HG03342 (cell line): Measurements from ENCODE around the gene PPP1R37.
A peak's percentile ranks its signal among the peaks of the same experiment; 100 is the strongest.

Experiments
- ATAC-seq: cut with Tn5 transposase; IDR thresholded peaks from one replicate; pipeline ENCODE4 v1.9.1; 2021; ENCODE audit warnings: mild to moderate bottlenecking, moderate library complexity; ENCODE audit not compliant: unreplicated experiment

PPP1R37 gene

DNA sequence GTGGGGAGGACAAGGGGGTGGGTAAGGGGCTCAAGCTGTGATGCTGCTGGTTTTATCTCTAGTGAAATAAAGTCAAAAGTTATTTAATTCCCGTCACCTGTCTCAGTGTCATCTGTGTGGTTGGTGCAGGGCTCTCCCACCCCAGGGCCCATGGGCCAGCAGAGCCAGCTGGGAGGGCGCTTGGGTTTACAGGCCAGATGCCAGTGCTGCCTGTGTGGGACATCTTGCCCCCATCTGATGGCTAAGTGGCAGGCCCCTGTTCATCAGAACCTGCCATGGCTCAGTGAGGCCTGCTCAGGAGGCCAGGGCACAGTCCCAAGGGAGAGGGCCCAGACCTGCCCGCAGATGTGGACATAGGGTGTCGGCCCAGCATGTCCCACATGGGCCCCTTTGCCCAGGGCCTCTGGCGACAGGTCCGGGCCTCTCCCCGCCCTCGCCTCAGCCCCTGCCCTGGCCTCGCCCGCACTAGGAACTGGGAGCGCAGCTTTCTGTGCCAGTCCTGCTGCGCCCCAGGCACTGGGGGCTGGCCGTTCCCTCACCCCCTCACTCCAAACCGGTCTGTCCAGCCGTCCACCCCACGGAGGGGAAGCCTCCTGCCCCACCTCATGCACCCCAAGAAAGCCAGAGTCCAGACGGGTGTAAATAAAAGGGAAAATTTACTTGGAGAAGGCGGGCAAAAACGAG is 22.0 kb upstream of the PPP1R37 start:
- ATAC-seq = no peak

DNA sequence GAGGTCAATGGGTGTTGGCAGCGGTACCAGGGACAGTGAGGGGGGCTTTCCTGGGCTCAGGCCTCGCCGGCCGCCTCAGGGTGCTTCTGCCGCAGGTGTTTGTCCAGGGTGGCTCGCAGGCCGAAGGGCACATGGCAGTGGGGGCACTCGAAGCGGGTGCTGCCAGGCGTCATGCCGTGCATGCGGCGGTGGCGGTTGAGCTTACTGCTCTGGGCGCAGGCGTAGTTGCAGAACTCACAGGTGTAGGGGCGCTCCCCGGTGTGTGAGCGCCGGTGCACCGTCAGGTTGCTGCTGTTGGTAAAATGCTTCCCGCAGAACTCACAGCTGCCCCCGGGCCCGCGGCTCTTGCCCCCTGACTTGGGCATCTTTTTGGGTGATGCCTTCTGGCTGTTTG is 21.4 kb upstream of the PPP1R37 start:
- no peak for ATAC-seq

DNA sequence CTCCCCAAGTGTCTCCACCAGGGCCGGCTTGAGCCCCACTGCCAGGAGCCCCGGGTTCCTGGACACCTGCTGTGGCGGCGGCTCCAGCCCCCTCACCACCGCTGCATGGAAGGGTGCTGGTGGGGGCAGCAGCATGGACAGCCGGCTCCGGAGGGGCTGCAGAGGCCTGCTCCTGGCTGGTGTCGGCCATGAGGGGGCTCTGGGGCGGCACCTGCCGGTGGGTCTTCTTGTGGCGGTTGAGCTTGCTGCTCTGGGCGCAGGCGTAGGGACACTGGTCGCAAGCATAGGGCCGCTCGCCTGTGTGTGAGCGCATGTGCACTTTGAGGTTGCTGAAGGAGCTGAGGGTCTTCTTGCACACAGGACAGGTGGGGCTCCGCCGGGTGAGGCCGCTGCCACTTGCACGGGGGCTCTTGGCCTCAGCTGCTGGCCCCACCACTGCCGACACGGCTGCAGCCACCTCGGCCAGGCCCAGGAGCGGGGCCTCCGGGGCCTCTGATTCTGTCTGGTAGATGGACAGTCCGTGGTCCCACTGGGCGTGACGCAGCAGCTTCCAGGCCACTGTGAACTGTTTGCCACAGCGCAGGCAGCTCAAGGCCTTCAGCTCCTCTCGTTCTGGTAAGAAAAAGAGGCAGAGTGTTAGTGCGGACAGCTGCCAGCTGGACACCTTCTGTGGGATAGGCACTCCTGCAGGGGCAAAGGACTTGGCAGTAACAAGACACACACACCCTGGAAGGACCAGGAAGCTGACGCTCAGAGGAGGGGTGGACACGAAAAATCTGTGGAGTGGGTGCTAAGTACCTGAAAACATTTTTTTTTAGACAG is 20.8 kb upstream of the PPP1R37 start:
- ATAC-seq = no peak

DNA sequence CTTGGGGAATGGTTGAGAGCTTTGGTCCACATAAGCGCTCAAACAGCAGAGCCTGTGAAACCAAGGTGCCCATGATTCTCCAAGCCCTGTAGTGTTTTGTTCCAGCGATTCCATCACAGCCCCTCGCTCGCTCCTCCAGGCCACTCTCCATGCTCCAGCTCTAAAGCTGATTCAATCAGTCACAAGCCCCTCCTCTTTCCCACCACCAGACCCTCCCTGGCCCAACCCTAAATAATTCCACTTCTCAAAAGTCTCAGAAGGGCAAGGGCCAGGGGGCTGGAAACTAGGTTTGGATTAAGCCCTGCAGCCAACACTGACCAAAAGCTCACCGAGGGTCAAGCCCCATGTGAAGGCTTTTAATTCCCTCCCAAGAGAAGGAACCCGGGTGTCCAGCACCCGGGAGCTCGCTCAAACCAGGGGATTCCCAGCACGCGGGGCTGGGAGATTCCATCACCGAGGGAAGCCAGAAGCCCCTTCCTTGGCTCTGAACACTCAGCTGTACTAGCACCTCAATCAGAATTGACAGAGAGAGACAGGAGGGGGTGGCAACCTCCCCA is 18.2 kb upstream of the PPP1R37 start:
- ATAC-seq = no peak

DNA sequence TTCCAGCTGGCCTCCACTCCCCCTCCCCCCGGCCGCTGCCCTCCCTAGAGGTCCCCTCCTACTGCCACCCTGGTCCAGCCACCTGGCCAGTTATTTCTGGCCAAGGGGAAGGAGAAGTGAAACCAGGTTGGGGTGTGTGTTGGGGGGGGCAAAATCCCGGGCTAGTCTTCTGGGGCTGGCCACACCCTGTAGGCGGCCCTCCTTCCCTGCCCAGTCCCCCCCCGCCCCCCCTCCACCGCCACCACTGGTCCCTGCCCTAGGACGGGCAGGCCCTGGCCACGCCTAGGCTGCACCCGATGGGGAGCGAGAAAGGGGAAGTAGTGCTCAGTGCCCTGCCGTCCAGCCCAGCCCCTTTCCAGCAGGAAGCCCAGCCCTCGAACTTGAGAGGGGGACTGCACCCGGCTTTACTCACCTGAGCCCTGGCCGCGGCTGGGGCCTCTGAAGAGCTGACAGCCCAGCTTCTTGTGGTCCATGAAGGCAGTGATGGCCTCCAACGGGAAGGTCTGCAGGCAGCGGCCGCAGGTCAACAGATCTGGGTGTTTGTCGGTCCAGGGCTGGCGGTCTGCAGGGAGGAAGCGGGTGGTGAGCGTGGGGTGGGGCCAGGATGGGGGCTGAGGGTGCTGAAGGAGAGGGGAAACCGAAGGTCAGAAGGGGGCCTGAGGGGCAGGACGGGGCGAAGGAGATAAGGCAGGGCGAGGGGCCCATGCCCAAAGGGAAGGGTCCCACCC is 17.5 kb upstream of the PPP1R37 start:
- peak; percentile 47 for ATAC-seq

DNA sequence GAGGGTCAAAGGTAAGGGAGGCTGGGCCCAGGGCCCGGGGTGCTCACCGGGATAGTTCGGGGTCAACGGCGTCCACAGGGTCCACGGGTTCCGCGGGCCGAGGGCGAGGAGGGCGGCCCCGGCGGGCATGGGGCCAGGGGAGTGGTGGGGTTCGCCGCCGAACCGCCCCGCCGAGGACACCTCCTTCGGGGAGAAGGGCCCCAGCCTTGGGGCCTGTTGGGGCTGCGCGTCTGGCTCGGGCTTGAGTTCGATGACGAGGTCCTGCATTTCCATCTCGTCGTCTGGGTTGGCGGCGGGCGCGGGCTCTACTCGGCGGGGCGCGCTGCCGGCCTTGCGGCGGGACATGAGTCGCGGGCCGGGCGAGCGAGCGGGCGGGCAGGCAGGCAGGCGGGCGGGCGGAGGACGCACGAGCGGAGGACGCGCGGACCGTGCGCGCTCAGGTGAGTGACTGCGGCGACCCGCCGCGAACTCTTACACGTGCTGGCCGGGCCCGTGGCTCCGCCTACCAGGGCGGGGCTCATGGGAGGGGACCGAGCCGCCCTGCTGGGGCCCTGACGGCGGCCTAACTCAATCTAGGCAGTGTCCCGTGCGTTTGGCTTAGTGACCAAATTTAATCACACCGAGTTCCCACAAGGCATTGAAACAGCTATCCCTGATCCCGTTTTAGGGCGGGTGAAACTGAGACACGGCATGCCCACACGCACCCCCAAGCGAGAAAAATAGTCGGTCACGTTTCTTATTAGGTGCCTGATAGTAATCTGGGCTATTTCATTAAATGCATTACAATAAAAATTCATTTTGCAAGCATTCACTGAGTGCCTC is 16.7 kb upstream of the PPP1R37 start, which contains the start of gene ZNF296:
TSS of gene ZNF296 (minus strand) at position 450 of the 822 bp plus-strand sequence. CDS start at position 345, 105 bp downstream.
- ATAC-seq = peak; percentile 45

DNA sequence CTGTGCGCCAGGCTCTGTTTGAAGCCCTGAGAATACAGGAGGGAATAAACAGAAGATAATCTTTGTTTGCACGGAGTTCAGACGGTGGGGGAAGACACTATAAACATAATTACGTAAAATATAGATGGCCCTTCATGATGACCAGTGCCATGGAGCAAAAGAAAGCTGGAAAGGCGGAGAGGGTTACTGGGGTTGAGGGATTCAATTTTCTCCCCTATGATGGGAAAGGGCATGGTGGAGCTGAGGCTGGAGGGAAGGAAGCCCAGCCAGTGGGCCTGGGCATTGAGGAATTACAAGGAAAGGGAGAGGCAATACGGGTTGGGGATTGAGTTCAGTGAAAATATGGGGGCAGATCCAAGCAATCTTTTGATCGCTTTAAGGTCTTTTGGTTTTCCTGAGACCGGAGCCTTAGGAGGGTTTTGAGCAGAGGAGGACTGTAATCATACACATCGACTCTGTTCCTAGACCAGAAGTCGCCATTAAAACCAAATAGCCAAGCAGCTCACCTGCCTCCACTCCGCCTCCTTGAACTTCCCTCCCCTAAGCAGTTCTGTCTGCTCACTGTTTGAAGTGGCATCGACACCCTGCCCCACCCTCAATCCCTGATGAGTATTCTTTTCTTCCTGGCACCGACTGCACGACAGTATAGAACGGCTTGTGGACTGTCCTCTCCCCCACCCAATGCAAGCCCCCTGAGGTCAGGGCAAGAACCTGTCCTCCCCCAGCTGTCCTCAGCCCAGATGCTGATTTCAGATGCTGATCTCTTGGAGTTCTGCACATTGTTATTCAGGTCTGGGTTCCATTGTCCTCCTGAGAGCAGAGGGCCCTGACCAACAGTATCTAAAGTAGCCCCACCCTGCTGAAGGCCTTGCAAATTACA is 15.9 kb upstream of the PPP1R37 start:
- ATAC-seq = no peak

DNA sequence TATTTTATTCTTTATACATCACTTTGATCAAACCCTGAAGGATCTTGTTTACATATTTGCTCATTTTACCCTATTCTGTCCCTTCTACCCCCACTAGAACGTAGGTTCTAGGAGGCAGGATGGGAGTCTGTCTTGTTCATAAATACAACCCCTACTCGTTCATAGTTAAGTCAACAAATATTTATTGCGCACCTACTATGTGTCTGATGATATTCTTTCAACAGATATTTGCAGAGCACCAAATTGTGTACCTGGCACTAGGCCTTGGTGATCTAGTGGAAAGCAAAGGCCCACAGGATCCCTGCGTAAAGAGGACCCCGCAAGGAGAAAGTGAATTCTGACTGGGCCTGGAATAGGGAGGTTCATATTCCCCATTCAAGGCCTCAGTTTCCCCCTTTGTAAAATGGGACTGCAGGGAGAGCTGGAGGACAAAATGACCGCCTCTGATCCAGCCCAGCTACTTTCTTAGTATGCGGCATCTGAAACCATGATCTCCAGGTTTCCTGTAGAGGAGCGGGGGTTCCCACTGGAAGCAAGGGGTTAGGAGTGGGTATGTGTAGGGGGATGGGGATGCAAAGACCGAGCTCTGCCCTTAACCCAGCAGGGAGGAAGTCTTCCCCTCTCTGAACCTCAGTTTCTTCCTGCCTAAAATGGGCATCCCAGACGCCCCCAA is 14.5 kb upstream of the PPP1R37 start:
- no peak for ATAC-seq

DNA sequence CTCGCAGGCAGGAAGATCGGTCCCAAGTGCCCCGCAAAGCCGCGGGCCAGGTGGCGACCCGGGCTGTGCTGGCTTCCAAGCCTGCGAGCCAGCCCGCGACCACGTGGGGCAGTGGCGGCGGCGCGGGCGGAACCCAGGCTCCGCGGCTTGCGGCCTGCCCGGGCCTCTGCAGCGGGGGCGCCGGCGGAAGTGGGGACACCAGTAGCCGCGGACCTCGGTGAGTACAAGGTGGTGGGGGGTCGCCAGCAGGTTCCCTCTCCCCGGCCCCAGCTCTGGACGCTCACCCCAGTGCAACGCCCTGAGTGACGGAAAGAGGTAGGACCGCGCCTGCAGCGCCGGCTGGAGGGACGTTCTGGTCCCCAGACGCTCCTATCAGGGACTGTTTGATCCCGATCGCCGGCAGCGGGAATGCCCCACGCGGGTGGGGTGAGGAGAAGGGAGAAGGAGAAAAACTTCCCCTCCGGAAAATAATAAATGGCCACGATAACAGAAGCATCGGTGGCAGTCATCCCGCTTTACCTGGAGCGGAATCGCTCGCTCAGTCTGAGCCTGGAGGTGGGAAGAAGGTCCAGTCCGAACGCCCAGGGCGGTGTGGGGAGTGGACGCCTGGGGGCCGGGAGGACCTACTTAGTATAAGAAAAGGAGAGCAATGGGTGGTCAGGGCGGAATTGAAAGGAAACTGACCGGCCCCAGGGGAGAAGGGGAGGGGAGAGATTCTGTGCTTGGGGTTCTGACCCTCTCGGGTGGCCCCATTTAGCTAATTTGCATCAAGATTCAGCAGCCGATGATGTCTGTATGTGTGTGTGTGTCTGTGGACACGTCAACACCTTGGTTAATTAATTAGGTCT is 13.7 kb upstream of the PPP1R37 start, which contains the start of gene GEMIN7:
TSS of gene GEMIN7 (plus strand) at position 198 of the 848 bp plus-strand sequence. CDS start 10,855 bp downstream, outside the sequence.
- ATAC-seq = no peak

DNA sequence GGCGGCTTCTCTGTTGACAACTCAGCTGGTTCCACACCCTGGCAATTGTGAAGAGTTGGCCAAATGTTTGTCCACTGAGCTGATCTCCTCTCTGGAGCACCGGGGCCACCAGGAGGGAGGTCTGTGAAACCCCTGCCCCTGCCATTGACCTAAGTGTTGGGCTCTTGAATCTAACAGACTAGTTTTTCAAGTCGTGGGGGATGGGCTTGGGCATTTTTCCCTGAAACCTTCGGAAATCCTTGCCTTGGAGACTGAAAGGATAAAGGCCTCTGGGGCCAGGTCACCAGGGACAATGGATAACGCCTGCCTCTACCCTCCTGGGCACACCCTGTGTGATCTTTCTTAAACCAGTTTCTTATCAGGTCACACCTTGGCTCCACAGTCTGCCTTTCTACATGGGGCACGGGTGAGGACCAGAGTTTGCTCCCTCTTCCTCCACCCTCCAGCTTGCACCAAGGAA is 13.0 kb upstream of the PPP1R37 start:
- no peak for ATAC-seq

DNA sequence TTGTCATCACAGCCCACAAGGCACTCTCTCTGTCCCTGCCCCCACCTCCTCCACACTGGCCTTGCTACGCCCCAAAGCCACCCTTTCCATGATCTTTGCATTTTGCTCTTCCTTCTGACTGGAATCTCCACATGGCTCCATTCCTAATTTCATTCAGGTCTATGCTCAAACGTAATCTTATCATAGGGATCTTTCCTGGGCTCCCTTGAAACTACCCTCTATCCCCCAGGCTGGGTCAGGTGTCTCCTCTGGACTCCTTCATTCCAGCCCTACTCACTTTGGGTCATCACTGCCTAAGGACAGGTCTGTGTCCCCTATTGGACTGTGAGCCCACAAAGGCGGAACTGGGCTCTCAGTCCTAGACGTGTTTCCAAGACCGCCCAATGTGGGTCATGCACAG is 10.8 kb upstream of the PPP1R37 start:
- no peak for ATAC-seq

DNA sequence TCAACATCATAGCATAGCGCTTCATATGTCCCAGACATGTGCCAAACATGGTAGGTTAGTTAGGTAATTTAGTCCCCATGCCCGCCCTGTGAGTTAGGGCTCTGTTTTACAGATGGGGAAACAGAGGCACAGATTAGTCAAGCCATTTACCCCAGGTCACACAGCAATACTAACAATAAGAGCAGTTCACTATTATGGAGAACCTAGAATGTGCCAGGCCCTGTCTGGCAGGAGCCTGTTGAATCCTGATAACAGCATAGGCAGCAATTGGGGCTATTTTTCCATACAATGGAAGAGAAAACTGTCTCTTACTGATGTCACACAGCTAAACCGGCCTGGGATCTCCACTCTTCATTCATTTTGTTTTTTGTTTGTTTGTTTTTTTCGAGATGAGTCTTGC is 6.5 kb upstream of the PPP1R37 start:
- ATAC-seq = no peak

DNA sequence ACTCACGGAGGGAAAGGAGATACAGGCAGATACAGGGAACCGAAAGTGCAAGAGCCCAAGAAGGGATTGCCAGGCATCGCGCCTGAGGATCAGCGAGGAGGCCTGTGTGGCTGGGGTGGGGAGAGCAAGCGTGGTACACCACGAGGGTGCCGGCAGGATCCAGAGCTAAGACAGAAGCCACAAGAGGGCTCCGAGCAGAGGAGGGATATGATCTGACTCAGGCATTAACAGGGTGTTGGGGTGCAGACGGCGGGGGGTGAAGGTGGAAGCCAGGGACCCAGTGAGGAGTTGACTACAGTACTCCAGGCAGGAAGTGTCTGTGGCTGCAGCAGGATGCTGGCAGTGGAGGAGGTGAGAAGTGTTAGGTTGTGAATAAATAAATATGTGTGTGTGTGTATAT is 5.4 kb upstream of the PPP1R37 start:
- no peak for ATAC-seq

DNA sequence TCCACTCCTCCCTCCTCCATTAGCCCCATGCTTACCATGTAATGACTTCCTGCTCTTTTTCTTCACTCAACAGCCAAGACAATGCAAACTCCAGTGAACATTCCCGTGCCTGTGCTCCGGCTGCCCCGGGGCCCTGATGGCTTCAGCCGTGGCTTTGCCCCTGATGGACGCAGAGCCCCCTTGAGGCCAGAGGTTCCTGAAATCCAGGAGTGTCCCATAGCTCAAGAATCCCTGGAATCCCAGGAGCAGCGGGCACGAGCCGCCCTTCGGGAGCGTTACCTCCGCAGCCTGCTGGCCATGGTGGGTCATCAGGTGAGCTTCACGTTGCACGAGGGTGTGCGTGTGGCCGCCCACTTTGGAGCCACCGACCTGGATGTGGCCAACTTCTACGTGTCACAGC is 2.9 kb upstream of the PPP1R37 start:
- ATAC-seq = no peak

DNA sequence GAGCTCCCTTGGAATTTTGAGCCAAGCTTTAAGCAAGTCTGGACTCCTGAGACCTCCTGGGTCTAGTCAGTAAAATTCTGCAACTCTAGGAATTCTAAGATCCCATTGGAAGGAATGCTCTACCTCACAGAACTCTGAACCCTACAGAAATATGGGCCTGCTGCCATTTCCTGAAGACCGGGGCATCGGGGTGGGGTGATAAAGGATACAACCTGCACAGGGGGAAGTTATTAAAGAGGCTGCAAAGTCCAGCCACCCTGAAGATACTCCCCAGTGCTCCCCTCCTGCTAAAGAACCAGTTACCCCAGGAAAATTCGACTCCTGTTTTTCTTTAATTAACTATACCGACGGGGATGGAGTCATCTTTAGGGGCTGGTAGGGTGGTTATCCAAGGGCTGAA is 2.4 kb upstream of the PPP1R37 start:
- ATAC-seq = no peak

DNA sequence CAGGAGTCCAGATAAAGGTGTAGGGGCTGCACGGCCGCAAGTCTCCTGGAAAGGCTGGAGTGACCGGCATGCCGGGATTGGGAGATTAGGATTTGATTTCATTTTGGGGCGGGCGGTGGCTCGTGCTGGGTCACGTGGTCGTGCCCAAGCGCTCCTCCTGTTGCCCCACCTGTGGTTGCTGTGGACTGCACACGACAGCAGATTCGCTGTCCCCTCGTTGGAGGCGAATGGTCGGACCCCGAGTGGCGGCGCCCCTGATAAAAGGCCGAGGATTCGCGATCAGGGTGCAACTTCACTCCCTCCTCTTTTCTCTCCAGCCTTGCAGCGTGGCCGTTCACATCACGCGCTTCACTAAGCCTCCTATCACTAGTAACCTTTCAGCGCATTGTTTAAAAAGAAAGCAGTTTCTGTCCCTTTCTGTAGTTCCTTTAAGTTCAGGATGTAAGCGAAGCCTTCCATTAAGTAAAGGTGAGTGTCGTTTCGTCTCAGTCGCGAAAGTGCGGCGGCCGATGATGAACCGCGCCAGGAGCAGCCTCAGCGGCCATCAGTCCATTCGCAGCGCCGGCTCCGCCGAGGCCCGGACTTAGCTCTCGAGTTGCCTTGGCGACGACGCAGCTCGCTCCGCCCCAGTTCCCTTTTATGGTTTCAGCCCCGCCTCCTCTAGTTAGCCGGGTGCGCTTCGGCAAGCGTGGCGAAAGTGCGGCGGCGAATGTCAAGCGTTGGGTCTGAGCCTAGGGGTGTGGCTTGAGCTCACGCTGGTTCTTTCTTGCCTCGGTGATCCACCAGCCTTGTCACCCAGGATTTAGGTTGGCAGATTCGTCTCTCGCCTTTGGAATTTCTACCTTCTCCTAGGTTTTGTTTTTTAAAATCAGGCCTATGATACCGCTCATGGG is 1.7 kb upstream of the PPP1R37 start:
- peak; percentile 56 for ATAC-seq

DNA sequence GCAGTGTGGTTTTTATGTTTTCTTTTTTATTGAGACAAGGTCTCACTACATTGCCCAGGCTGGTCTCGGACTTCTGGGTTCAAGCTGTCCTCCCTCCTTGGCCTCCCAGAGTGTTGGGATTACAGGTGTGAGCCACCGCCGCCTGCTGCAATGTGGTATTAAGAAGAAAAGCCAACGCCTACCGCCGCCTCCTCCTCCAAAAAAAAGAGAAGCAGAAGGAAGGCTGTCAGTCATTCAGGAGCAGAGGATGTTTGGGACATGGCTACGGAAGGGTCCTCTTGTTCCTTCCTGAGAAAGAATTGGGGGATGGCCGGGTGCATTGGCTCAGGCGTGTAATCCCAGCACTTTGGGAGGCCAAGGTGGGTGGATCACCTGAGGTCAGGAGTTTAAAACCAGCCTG is 1.2 kb downstream of the PPP1R37 start:
- no peak for ATAC-seq
